OCI-LY7 (cell line): ENCODE measurements around the gene MRPL34.
A peak's percentile ranks its signal among the peaks of the same experiment; 100 is the strongest.

Source experiments
- CTCF ChIP-seq: fragments of 200-600 bp; sonication (generic); conservative IDR thresholded peaks from 2 replicates; pipeline ENCODE4 v1.5.1; 2014; ENCODE audit warnings: mild to moderate bottlenecking, antibody characterized with exemption, low read length, moderate library complexity, mixed read lengths
- EZH2phosphoT487 ChIP-seq: fragments of 200-600 bp; sonication (generic); IDR thresholded peaks from 2 replicates; pipeline ENCODE4 v1.6.1; 2018; ENCODE audit warnings: low read depth, borderline replicate concordance, mild to moderate bottlenecking, mixed run types, antibody characterized with exemption, low read length, moderate library complexity, mixed read lengths

DNA sequence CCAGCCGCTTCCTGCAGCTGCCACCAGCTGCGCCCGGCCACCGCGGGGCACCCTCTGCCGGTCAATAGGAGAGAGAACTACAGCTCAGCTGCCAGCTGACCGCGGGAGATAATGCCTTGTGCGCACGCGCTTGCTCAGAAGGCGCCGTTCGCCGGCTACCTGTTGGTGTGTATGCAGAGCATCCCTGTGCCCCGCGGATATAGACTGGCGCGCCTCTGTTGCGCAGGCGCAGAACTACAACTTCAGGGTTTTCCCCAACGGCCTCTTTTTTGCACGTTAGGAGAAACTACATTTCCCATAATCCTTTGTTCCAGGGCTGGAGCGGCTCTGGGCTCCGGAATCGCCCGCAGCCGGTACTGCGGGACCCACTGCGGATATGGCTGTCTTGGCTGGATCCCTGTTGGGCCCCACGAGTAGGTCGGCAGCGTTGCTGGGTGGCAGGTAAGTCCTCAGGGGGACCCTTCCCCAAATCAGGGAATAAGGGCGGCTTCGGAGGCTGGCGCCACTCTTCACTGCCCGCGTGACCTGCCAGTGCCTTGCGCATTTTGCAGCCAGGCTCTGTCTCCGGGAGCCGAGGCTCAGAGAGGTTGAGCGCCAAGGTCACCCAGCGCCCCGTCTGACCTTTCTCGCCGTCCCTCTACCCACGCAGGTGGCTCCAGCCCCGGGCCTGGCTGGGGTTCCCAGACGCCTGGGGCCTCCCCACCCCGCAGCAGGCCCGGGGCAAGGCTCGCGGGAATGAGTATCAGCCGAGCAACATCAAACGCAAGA, at the start of gene MRPL34:
- peak; percentile 84 for TF ChIP-seq CTCF
- no peak for TF ChIP-seq EZH2phosphoT487
